NCI-H748 (cell line): ENCODE results near the gene SYT15.
"Not testable (repeated sequence)": the region's sequence is repeated elsewhere in the genome, so short reads cannot be mapped to it uniquely, and the experiment has no call there.

Experiments
- DNase-seq: peaks from one replicate; lab custom pipeline; 2025; ENCODE audit not compliant: unreplicated experiment; lab: John Stamatoyannopoulos, UW

SYT15 gene

GRCh38 chr10:46578474-46579178 is at the start of gene SYT15:
SYT15 (plus strand) TSS chr10:46579128; CDS start chr10:46579169, 41 bp downstream.
- DNase-seq, result not testable (repeated sequence)

GRCh38 chr10:46529742-46530141 is 49.2 kb upstream of the SYT15 start:
- DNase-seq, result not testable (repeated sequence)

GRCh38 chr10:46530249-46531186 is 48.4 kb upstream of the SYT15 start:
- peak; percentile 13 for DNase-seq

- DNase-seq, result not testable (repeated sequence)
These were observed 46.7 kb upstream of the SYT15 start for GRCh38 chr10:46532256-46532655.

GRCh38 chr10:46534828-46535524 is 44.0 kb upstream of the SYT15 start:
- DNase-seq, result no peak

GRCh38 chr10:46536171-46536570 is 42.8 kb upstream of the SYT15 start:
- DNase-seq, result no peak

GRCh38 chr10:46536781-46537180 is 42.1 kb upstream of the SYT15 start:
- no peak for DNase-seq

GRCh38 chr10:46537309-46537708 is 41.6 kb upstream of the SYT15 start:
- no peak for DNase-seq

- DNase-seq, result no peak
These were observed 40.8 kb upstream of the SYT15 start for GRCh38 chr10:46538155-46538554.

GRCh38 chr10:46538717-46539426 is 40.1 kb upstream of the SYT15 start:
- DNase-seq, result no peak

GRCh38 chr10:46539596-46540411 is 39.1 kb upstream of the SYT15 start:
- DNase-seq, result no peak

- no peak for DNase-seq
These were observed 38.4 kb upstream of the SYT15 start for GRCh38 chr10:46540412-46541016.

- DNase-seq, result no peak
These were observed 37.8 kb upstream of the SYT15 start for GRCh38 chr10:46541017-46541661.

GRCh38 chr10:46541735-46542566 is 37.0 kb upstream of the SYT15 start:
- DNase-seq, result no peak

- no peak for DNase-seq
These were observed 36.1 kb upstream of the SYT15 start for GRCh38 chr10:46542567-46543465.

GRCh38 chr10:46543466-46544377 is 35.2 kb upstream of the SYT15 start:
- no peak for DNase-seq
